HT-29 (cell line): ENCODE measurements around the gene FAM24B. TPM values are rescaled to one million over a fixed set of nuclear protein-coding genes. Genes with fewer than 3 reads are reported as not detected.

Experiments used
- DNase-seq: peaks from one replicate; pipeline ENCODE4 v3.0.0-alpha.2; 2015; ENCODE audit warnings: low spot score
- total RNA-seq: library from RNA; depleted of rRNA; stranded (reverse); fragments of >200 nt; shearing (Covaris generic); gene quantifications from 2 replicates; pipeline ENCODE4 v1.2.3, GENCODE V29; 2014; rRNA removed

FAM24B gene
- total RNA-seq, 1 experiment from 2014 or later, result not detected

- no peak for DNase-seq
Measured at GRCh38 chr10:122828716-122829255, 50.6 kb downstream of the FAM24B start.

GRCh38 chr10:122827302-122827701 is 52.1 kb downstream of the FAM24B start:
- DNase-seq, result no peak

- no peak for DNase-seq
Measured at GRCh38 chr10:122822973-122823690, 56.2 kb downstream of the FAM24B start.

- no peak for DNase-seq
Measured at GRCh38 chr10:122821808-122822207, 57.6 kb downstream of the FAM24B start.

GRCh38 chr10:122815458-122815857 is 63.9 kb downstream of the FAM24B start:
- DNase-seq, result no peak

GRCh38 chr10:122814493-122814892 is 64.9 kb downstream of the FAM24B start:
- no peak for DNase-seq

- no peak for DNase-seq
Measured at GRCh38 chr10:122812751-122813150, 66.6 kb downstream of the FAM24B start.

GRCh38 chr10:122802282-122802681 is 77.1 kb downstream of the FAM24B start:
- no peak for DNase-seq

Other genes starting within 250 kb of the FAM24B start
- gene C10orf120, start 179.7 kb downstream of the FAM24B start, total RNA-seq, result not detected in 2 replicates
- gene CUZD1, start 33.7 kb downstream of the FAM24B start, total RNA-seq, result not detected in 2 replicates
- not detected in 2 replicates for gene FAM24A, start 31.0 kb upstream of the FAM24B start, total RNA-seq
- gene C10orf88, start 74.6 kb upstream of the FAM24B start, total RNA-seq, result 1.8 and 3.9 TPM in 2 replicates
- 4.2 and 6.0 TPM in 2 replicates for gene PSTK, start 100.8 kb upstream of the FAM24B start, total RNA-seq
- 1.9 and 2.0 TPM in 2 replicates for gene IKZF5, start 129.2 kb upstream of the FAM24B start, total RNA-seq
- 0.73 and 0.79 TPM in 2 replicates for gene ACADSB, start 129.4 kb upstream of the FAM24B start, total RNA-seq